HEK293T (cell line): ENCODE measurements around the gene DENND1B.

Experiments used
- ARNT ChIP-seq: fragments of 450-650 bp; IDR thresholded peaks from 2 replicates; pipeline ENCODE4 v1.6.1; 2017; ENCODE audit warnings: mild to moderate bottlenecking
- BHLHE40 ChIP-seq: fragments of 450-650 bp; IDR thresholded peaks from 2 replicates; pipeline ENCODE4 v1.6.1; 2016; ENCODE audit warnings: mild to moderate bottlenecking, moderate library complexity, borderline replicate concordance
- FOXA1 ChIP-seq: fragments of 450-650 bp; IDR thresholded peaks from 2 replicates; pipeline ENCODE4 v1.6.1; 2016; ENCODE audit warnings: mild to moderate bottlenecking
- FOXK2 ChIP-seq: fragments of 450-650 bp; IDR thresholded peaks from 2 replicates; pipeline ENCODE4 v1.6.1; 2016; ENCODE audit warnings: mild to moderate bottlenecking
- FOXM1 ChIP-seq: fragments of 450-650 bp; IDR thresholded peaks from 2 replicates; pipeline ENCODE4 v1.6.1; 2017; ENCODE audit warnings: mild to moderate bottlenecking, borderline replicate concordance
- HDGF ChIP-seq: fragments of 450-650 bp; IDR thresholded peaks from 2 replicates; pipeline ENCODE4 v1.6.1; 2017; ENCODE audit warnings: antibody characterized with exemption, borderline replicate concordance
- L3MBTL2 ChIP-seq: fragments of 450-650 bp; conservative IDR thresholded peaks from 2 replicates; pipeline ENCODE4 v1.6.1; 2016; ENCODE audit warnings: mild to moderate bottlenecking
- NFRKB ChIP-seq: fragments of 450-650 bp; IDR thresholded peaks from 2 replicates; pipeline ENCODE4 v1.6.1; 2016; ENCODE audit warnings: mild to moderate bottlenecking, moderate library complexity
- SP1 ChIP-seq: fragments of 450-650 bp; IDR thresholded peaks from 2 replicates; pipeline ENCODE4 v1.6.1; 2017
- SUZ12 ChIP-seq: fragments of 450-650 bp; IDR thresholded peaks from 2 replicates; pipeline ENCODE4 v1.6.1; 2016; ENCODE audit warnings: mild to moderate bottlenecking
- TARDBP ChIP-seq: fragments of 450-650 bp; IDR thresholded peaks from 2 replicates; pipeline ENCODE4 v1.6.1; 2016
- ZNF384 ChIP-seq: fragments of 450-650 bp; IDR thresholded peaks from 2 replicates; pipeline ENCODE4 v1.6.1; 2016
- TF ChIP-seq, protein P1 (sequence below): fragments of 450-650 bp; IDR thresholded peaks from 2 replicates; pipeline ENCODE4 v1.6.1; 2016

DNA sequence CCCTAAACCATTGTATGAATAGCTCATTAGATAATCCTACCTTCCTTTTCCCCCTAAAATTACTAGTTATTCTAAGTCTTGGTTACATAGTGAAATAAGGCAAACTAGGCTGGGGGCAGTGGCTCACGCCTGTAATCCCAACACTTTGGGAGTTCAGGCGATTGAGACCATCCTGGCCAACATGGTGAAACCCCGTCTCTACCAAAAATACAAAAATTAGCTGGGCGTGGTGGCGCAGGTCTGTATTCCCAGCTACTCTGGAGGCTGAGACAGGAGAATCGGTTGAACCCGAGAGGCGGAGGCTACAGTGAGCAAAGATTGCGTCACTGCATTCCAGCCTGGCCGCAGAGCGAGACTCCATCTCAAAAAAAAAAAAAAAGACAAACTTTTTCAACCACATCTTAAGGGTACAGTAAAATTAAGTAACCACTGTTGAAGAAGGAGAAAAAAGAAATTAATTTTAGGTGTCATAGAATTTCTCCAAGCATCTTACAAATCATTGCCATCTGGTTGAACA, 108.5 kb downstream of the DENND1B start:
- no peak for TF ChIP-seq TARDBP
- no peak for TF ChIP-seq FOXM1
- no peak for TF ChIP-seq HDGF
- TF ChIP-seq ZNF384 = no peak
- no peak for TF ChIP-seq NFRKB
- no peak for TF ChIP-seq ARNT
- no peak for TF ChIP-seq SP1
- TF ChIP-seq FOXA1 = no peak
- TF ChIP-seq, protein P1, sequence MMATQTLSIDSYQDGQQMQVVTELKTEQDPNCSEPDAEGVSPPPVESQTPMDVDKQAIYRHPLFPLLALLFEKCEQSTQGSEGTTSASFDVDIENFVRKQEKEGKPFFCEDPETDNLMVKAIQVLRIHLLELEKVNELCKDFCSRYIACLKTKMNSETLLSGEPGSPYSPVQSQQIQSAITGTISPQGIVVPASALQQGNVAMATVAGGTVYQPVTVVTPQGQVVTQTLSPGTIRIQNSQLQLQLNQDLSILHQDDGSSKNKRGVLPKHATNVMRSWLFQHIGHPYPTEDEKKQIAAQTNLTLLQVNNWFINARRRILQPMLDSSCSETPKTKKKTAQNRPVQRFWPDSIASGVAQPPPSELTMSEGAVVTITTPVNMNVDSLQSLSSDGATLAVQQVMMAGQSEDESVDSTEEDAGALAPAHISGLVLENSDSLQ = no peak
- no peak for TF ChIP-seq SUZ12
- TF ChIP-seq L3MBTL2 = no peak
- no peak for TF ChIP-seq BHLHE40
- no peak for TF ChIP-seq FOXK2
